GM18909 (cell line): ENCODE measurements around the gene ART3.

Experiments
- ATAC-seq: cut with Tn5 transposase; IDR thresholded peaks from one replicate; pipeline ENCODE4 v1.9.1; 2021; ENCODE audit warnings: mild to moderate bottlenecking; ENCODE audit not compliant: unreplicated experiment, poor library complexity

The ART3 gene

DNA sequence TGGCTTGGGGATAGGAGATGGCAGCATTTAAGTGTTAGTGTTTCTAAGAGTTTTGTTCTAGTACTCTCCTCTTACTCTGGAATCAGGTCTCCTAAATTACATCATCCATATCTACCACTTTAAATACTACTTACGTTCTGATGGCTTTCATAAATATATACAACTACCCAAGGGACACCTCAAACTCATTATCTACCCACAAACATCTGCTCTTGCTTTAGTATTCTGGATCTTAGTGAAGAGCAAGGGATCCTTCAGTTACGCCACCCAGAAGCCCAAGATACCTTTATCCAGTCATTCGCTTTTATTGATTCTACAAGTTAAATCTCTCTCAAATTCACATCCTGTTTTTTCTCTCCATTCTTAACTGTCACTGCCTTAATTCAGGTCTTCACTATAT, 66.7 kb downstream of the ART3 start:
- no peak for ATAC-seq

GRCh38 chr4:76144546-76144945, 70.0 kb downstream of the ART3 start:
- no peak for ATAC-seq

DNA sequence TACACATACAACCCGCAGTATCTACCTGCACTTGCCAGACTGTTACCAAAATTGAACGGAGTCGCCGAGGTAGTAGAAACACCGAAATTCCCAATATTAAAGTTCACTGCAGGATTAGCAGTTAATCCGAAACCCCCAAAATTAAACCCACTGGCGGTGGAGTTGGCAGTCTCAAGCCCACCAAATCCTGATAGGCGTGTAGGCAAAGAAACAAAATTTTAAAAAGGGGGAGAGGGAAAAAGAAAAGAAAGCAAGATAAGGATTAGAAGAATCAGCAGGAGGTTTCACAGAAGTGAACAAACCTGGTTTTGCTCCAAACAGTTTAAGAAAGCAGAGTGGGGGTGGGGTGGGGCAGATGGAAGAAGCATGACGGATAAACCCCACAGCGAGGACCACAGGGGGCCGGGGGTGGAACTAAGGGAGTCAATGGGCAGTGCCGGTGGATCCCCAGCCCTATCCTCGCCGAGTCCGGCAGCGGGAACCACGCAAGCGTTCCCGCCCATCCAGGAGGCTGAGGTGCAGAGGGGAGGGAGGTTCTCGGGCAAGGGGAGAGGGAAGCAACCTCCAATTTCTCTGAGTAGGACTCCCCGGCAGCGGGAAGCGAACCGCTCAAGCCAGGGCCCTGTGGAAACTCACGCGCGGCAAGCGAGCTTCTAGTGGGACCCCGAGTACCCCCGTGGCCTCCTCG, 73.1 kb downstream of the ART3 start:
- peak; percentile 34 for ATAC-seq

GRCh38 chr4:76148142-76148865, 73.8 kb downstream of the ART3 start, which contains the start of gene NUP54:
TSS of gene NUP54 (minus strand) at chr4:76148397. CDS start at chr4:76148374, 23 bp downstream.
- ATAC-seq, result peak; percentile 99

DNA sequence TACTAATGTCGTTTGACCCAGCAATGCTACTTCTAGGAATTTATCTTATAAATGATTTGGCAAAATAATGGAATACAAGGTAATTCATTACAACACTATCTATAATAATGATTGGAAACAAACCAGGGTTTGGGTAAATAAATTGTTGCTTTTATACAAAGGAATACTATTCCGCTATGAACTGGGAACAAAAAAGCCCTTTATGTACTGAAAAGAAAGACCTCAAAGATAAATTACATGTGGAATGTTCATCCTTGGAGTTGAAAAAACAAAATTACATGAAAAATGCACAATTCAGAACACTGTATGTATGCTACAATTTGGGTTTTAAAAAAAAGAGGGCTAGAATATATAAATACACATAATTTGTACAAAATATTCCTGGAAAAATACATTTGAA, 78.8 kb downstream of the ART3 start:
- no peak for ATAC-seq

DNA sequence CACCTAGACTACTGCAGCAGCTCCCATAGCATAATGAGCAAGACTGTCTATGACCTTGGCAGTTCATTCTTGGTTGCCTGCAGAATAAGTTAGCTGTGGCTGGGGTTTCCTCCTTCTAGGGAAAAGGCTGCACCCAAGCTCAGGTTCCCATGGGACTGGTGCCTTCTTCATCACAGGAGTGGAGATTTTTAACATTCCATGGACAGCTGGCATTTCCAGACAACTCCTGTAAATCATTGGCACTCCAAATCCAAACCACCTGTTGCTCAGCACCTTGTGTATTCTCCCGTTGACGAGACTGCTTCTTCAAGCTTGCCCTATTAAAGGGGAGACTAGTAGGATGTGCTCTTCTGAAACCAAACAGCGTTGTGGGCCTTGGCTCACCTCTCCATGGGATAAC, 81.5 kb downstream of the ART3 start:
- no peak for ATAC-seq

DNA sequence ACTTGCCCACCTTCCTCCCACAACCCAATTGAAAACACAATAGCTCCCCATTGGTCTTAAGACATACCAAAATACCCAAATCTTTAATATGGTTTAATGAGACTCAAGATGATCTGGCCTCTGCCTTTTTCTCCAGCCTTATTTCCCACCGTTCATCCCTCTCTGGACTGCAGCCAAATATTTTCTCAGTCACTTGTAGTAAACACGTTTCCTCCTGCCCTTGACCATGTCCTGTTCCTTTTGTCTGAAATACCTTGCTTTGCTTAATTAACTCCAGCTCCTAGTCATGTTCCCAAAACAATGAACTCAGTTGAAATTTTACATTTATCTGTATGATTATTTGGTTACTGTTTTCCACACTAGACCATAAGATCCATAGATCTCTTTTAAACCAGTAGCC, 82.1 kb downstream of the ART3 start:
- ATAC-seq, result no peak

- ATAC-seq, result no peak
Observed at GRCh38 chr4:76160355-76160754, 85.8 kb downstream of the ART3 start.
